HG02759 (cell line): ENCODE data around the gene BMAL1.
"Not testable (repeated sequence)": the region's sequence is repeated elsewhere in the genome, so short reads cannot be mapped to it uniquely, and the experiment has no call there.

Experiments
- ATAC-seq: cut with Tn5 transposase; IDR thresholded peaks from one replicate; pipeline ENCODE4 v1.9.1; 2021; ENCODE audit warnings: mild to moderate bottlenecking, moderate library complexity; ENCODE audit not compliant: unreplicated experiment

Gene BMAL1

DNA sequence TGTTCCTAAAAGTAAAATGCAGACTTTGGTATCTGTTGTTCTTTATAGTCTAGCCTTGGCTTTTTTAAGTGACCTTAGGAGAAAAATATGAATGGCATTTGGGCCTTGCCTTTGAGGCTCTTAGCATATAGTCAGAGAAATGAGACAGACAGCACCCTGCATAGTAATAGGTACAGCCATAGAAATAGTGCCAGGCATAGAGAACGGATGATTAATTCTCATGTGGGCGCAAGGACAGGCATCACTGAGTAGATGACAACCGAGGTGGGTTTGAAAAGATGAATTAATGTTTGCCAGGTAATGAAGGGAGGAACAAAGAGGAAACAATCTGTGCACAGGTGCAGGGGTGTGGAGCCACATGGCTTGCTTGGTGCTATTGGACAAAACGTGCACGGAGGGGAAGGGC lies 90.5 kb downstream of the BMAL1 start:
- no peak for ATAC-seq

DNA sequence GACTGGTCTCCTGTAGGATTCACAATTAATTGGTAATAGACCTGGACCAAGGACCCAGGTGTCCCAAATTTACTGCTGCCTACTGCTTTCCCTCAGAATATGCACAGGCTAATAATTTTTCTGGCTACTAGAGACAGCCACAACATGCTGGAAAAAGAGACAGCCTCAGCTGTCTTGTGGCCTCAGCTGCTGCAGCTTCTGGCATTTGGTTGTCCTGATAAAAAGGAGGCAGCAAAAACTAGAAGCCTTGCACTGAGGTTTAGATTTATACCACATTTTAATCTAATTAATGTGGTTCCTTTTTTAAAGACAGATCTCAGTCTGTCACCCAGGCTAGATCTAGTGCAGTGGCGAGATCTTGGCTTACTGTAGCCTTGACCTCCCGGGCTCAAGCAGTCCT lies 95.6 kb downstream of the BMAL1 start:
- no peak for ATAC-seq

DNA sequence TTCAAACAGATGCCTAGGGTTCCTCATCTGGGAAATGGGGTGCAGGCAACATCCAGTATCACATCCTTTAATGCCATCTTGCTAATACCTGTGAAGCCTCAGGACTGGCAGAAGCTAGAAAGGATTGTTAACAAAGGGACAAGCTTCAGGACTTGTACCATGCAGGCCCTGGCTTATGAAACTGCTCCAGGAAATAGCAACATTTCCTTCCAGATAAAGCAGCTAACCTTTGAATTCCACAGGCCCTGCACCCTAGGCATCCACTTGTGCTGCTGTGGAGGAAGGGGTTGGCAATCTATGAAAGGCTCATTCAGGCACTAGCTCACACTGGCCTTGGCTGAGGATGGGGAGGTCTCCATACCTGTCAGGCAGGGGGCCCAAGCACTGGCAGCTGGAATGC lies 98.2 kb downstream of the BMAL1 start:
- ATAC-seq: no peak

DNA sequence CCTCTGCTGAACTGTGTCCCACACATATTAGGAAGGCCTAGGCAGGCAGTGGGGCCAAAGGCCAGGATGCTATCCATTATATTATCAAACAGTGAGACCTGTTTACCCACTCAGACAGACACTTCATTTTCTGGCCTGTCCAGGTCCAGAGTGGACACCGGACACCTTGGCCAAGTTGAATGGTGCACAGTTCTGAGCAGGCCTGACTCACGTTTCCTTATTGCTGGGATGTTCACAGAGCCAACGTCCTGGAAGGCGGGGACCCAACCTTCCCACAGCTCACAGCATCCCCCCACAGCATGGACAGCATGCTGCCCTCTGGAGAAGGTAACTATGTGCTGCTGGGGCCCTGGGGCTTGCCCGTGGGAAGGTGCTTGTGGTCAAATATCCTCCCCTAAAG lies 98.8 kb downstream of the BMAL1 start:
- no peak for ATAC-seq

- no peak for ATAC-seq
Measured at GRCh38 chr11:13376838-13377237, 99.2 kb downstream of the BMAL1 start.

GRCh38 chr11:13378316-13378715 lies 100.7 kb downstream of the BMAL1 start:
- no peak for ATAC-seq

DNA sequence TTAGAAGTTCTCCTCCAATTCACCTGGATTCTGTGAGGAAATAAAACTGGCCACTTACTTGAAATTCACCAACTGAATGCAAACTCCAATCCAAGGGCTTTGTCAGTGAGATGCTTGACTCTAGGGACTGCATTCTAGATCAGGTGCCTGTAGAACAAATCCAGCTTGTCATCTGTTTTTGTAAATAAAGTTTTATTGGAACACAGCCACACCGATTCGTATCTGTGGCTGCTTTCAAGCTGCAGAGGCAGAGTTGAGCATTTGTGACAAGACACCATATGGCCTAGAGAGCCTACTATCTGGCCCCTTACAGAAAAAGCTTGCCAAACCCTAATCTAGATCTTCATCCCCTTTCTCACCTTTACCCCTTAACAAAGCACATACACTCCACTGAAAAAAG lies 103.1 kb downstream of the BMAL1 start:
- no peak for ATAC-seq

- ATAC-seq: no peak
Measured at GRCh38 chr11:13382751-13383150, 105.2 kb downstream of the BMAL1 start.

GRCh38 chr11:13384908-13385640 lies 107.5 kb downstream of the BMAL1 start:
- peak; percentile 61 for ATAC-seq

DNA sequence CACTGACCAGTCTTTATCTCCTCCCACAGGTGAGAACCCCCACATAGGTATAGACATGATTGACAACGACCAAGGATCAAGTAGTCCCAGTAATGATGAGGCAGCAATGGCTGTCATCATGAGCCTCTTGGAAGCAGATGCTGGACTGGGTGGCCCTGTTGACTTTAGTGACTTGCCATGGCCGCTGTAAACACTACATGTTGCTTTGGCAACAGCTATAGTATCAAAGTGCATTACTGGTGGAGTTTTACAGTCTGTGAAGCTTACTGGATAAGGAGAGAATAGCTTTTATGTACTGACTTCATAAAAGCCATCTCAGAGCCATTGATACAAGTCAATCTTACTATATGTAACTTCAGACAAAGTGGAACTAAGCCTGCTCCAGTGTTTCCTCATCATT lies 109.0 kb downstream of the BMAL1 start:
- no peak for ATAC-seq

GRCh38 chr11:13388741-13389140 lies 111.2 kb downstream of the BMAL1 start:
- no peak for ATAC-seq

DNA sequence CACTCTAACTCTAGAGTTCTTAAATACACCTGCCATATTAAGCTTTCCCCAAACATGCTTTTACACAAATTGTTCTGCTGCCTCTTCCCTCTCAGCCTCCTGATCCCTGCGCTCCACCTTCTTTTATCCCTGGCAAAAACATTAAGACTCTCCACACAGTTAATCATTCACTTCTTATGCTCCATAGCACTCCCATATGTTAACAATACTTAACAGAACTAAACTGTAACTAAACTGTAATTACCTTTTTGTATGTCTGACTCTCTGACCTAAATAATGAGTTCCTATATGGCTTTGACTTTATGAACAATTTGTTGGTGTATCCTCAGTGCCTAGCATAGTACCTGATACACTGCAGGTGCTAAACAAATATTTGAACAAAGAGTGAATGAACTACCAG lies 113.6 kb downstream of the BMAL1 start:
- no peak for ATAC-seq

GRCh38 chr11:13398335-13398734 lies 120.7 kb downstream of the BMAL1 start:
- not testable (repeated sequence) for ATAC-seq

GRCh38 chr11:13405220-13405619 lies 127.6 kb downstream of the BMAL1 start:
- ATAC-seq: no peak

GRCh38 chr11:13415201-13415600 lies 137.6 kb downstream of the BMAL1 start:
- ATAC-seq: no peak

GRCh38 chr11:13421561-13421960 lies 144.0 kb downstream of the BMAL1 start:
- no peak for ATAC-seq

- ATAC-seq: no peak
Measured at GRCh38 chr11:13423372-13423771, 145.8 kb downstream of the BMAL1 start.

DNA sequence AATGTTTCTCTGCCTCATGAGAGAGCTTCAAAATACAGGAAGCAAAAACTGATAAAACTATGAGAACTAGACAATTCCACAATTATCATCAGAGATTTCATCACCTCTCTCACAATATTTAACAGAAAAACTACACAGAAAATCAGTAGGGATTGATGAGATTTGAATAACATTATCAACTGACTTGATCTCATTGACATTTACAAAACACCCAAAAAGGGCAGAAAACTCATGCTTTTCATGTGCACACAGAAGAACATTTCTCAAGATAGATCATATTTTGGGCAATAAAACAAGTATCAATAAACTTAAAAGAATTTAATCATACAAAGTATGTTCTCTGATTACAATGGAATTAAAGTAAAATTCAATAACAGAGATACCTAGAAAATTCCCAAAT lies 149.8 kb downstream of the BMAL1 start:
- ATAC-seq: no peak

DNA sequence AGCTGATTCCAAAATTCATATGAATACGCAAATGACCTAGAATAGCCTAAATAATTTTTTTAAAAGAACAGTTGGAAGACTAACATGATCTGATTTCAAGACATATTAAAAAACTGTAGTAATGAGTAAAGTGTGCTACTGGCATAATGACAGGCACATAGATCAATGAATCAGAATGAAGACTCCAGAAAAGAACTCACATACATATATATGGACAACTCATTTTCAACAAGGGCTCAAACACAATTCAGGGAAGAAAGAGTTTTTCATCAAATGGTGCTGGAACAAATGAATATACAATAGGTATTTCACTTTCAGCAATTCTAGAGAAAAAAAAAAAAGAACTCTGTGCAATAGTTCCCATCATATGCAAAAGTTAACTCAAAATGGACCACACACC lies 151.7 kb downstream of the BMAL1 start:
- no peak for ATAC-seq

DNA sequence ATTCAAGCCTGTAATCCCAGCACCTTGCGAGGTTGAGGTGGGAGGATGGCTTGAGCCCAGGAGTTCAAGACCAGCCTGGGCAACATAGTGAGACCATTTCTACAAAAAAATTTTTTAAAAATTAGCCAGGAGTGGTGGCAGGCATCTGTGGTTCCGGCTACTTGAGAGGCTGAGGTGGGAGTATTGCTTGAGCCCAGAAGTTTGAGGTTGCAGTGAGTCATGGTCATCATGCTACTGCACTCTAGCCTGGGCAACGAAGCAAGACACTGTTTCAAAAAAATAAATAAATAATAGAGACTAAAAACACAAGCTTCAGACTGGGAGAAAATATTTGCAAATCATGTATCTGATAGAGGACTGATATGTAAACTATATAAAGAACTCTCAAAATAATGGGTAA lies 152.2 kb downstream of the BMAL1 start:
- ATAC-seq: no peak

- no peak for ATAC-seq
Measured at GRCh38 chr11:13433437-13433836, 155.8 kb downstream of the BMAL1 start.

DNA sequence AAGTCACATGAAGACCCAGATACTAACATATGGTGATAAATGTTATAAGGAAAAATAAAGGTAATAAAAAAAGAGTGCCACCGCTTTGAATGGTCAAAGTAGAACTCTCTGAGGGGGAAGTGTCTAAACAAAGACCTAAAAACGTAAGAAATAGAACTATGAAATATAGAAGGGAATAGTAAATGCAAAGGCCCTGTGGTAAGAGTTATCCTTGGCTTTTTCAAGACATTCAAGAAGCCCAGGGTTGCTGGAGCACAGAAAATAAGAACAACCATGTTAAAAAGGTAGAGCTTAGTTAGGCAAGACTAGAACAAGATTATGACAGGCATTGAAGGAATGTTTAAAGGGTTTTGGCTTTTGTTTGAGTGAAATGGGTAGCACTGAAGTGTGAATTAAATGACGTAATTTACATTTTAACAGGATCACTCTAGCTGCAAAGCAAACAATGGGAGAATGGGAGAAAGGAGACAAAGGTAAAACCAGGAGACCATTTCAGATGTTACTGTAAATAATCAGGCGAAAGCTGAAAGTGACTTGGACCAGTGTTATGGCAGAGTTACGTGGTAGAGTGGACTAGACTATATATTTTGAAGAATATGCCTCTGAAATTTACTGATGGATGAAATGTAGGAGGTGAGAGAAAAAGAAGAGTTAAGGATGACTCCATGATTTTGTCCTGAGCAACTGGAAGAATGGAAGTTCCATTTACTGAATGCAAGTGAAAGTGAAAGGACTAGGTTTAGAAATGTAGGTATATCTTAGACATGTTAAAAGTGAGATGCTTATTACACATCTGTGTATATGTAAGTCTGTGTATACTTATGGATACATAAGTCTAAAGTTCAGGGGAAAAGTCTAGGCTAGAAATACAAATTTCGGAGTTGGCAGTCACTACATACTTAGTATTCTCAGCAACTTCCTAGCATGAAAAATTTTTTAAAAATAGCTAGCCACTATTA lies 156.9 kb downstream of the BMAL1 start:
- no peak for ATAC-seq
